ENCODE results near the gene SPEM2.

DNA sequence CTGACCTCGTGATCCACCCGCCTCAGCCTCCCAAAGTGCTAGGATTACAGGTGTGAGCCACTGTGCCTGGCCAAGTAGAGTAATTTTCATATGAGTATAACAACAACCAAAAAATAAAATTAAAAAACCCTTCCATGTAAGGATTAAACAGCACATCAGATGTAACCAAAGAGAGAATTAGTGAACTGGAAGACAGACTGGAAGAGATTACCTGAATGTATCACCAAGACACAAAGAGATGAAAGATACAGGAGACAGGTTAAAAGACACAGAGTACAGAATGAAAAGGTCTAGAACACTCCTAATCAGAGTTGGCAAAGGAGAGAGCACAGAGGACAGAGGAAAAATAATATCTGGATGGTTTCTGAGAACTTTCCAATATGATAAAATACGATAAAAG lies 46.3 kb upstream of the SPEM2 start:
- TF ChIP-seq CTCF (IDR thresholded peaks at IDR 0.05) (no peak), POLR2A (IDR thresholded peaks at IDR 0.05) (no peak)
